NCI-H187 treated with DMSO at 0.1 percent for 48 hours (cell line): ENCODE results near the gene PSEN2.

Experiments used
- DNase-seq: peaks from one replicate; lab custom pipeline; 2025; lab: John Stamatoyannopoulos, UW

Gene PSEN2

DNA sequence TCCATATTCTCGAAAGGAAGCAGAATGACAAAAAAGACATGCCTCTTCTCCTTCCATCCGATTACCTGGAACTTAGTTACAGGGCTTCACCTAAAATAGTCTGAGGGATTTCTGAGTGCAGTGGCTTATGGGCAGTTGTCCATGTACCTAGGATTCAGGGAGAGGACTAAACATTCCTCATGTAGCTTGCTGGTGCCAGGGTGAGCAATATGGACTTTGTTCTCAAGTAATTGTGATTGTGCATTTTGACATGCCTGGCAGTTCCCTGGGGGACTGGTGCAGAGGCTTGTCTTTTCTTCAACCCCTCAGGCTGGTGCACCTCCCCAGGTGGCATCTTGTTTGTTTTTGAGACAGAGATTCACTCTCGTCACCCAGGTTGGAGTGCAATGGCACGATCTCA lies 6.1 kb upstream of the PSEN2 start:
- no peak for DNase-seq

DNA sequence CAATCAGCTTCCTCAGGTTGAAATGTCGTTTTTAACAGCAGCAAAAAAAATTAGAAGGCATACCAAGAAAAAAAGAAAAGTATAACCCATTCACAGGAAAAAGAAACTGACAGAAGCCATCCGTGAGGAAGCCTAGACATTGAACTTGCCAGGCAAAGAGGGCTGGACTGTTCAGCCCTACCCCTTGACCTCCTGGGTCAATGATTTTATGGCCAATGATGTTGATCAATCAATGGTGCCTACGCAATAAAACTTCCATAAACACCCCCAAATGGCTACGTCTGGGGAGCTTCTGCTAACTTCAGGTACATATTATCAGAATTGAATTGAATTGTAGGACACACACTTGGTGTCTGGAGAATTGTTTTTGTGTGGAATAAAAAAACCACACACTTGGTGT lies 4.8 kb upstream of the PSEN2 start:
- no peak for DNase-seq

DNA sequence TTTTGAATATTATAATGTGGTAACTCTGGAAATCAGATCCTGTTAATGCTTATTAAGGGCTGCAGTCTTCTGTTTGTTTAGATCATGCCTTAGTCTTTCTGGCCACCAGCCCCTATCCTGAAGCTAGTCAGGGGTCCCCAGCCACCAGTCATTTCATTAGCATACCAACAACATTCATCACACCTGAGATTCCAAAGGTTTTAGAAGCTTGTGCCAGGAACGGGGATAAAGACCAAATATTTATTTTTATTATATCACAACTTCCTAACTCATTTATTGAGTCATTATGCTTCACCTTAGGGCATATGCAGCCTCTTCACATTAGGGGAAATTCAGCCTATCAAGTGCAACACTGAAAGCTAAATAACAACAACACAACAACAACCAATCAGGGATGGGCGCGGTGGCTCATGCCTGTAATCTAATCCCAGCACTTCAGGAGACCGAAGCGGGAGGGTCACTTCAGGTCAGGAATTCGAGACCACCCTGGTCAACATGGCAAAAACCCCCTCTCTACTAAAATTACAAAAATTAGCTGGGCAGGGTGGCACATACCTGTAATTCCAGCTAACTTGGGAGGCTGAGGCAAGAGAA lies 2.9 kb upstream of the PSEN2 start:
- DNase-seq = no peak

DNA sequence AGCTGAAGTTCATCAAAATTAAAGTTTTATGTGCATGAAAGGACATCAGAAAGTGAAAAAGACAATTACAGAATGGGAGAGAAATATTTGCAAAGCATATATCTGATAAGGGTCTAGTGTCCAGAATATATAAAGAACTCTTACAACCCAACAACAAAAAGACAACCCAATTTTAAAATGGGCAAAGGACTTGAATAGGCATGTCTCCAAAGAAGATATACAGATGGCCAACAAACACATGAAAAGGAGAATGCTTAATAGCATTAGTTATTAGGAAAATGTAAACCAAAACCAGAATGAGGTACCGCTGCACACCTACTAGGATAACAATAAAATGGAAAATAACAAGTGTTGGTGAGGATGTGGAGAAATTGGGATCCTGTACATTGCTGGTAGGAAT lies 1.7 kb upstream of the PSEN2 start:
- no peak for DNase-seq

DNA sequence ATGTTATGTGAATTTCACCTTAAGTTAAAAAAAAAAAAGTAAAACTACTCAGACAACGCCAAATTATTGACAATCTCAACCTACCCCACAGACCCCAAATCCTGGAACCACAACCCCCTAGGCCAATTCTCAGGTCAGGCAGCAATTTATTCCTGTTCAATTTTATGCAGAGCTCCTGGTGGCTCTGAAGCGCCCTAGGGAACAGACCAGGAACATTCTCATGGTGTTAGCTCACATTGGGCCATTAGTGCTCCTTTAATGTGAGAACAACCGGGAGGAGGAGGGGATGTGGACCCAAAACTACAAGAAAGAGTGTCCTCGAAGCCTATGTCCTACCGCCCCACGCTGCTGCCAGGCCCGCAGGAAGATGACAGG lies 403 bp upstream of the PSEN2 start:
- no peak for DNase-seq

DNA sequence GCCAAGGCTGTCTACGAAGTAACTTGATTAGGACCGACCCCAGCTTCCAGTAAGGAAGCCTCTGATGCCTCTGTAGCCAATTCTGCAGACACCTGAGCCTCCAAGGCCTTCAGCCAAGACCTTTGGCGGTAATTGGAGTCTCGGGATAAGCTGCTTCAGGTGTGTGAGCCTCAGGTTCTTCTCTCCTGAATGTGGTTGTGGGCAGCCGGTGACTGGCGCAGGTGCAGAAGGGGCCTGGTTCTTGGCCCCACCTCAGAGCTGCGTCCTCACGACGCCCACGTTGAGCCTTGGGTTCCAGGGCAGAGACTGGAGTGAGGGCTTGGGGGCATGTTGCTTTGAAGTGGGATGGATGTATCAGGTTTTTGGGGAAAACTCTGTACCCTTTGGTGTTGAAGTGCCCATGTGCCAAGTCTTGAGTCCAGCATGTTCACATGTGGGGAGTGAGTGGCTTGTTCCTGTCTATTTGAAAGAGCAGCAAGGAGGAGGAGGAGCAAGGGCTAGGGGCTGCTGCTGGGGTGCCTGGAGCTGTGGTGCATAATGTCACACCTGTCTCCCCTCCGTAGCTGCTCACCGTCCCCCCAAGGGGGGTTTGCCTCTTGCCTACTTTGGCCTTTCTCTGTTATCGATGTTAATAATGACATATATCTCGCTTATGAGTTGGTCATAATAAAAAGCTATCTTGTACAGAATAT lies 1.4 kb downstream of the PSEN2 start:
- no peak for DNase-seq

DNA sequence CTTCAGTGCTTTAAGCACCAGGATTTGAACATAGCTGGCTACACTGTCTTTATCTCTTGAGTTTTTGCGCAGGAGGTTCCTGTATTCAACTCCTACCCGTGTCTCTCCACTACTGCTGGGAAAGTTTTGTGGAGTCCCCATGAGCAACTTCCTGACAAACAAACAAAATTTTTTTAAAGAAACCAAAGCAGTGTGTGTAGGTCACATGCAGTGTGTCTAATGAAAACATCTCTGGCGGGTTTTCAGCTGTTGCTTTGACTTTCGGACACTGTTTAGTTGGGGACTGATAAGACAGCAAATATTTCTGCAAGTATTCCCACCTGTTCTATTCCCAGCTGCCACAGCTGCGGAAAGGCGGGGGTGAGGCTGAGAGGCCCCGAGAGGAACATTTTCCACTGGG lies 2.0 kb downstream of the PSEN2 start:
- DNase-seq = no peak

DNA sequence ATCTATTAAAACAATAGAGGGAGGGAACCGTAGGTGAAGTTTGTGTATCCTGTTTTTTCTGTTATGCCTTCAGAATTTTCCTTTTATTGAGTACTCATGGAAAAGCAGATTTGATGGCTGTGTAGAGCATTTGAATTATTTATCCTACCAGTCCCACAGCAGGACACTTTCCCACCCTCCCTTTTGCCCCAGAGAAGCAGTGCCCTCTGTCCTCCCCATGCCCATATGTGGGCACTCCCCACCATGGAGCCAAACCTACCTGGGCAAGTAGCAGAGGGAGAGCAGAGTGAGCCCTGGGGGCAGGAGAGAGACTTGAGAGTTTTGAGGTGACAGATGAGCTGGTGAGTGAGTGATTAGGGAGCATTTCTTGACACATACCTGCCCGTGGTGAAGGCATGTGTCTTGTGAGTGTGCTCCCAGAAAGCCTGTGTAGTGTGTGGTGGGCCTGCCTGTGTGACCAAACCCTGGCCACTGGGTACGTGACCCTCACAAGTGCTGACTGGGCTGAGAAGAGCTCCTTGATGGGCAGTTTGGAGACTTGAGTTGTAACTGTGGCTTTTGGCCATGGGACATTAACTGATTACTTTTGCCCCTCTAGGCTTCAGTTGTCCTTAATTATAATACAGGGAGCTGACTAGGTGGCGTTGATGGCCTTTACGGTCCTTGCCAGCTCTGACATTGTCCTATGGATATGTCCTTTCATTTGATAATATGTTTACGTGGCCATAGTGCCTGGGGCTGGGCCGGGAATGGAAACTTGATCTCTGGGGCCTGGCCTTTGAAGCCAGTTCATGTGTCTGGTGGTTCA lies 3.6 kb downstream of the PSEN2 start:
- no peak for DNase-seq

DNA sequence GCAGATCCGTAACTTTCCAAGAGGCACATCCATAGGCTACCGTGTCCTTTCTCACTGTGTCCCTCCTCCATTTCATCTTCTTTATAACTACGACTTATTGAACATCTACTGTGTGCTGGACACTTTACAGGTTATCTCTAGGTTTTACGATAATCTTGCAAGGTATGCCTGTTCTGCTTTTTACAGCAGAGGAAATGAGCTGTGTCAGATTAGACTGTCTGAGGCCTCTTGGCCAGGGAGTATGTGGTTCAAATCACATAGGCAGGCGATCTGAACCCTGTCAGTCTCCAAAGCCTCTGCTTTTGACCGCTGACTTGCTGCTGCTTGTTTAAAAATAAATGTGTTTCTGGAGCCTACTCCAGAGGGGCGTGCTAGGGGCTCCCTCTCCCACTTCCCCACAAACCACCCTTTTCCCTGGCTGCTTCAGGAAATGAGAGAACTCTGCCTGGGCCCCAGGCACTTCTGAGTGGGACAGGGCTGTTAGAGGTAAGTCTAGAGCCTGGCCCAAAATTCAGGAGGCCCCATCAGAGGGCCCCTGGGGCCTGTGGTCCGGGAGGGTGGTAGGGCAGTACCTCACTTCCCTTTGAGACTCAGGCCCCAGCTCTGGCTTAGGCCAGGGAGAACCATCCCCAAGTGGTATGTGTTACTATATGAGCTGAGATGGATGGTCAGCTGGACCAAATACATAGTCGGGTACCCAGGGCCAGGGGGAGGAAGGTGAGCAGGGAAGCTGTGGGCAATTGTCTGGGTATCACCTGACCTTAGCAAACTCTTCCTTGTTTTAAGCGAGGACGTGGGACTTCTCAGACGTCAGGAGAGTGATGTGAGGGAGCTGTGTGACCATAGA lies 4.4 kb downstream of the PSEN2 start:
- no peak for DNase-seq

DNA sequence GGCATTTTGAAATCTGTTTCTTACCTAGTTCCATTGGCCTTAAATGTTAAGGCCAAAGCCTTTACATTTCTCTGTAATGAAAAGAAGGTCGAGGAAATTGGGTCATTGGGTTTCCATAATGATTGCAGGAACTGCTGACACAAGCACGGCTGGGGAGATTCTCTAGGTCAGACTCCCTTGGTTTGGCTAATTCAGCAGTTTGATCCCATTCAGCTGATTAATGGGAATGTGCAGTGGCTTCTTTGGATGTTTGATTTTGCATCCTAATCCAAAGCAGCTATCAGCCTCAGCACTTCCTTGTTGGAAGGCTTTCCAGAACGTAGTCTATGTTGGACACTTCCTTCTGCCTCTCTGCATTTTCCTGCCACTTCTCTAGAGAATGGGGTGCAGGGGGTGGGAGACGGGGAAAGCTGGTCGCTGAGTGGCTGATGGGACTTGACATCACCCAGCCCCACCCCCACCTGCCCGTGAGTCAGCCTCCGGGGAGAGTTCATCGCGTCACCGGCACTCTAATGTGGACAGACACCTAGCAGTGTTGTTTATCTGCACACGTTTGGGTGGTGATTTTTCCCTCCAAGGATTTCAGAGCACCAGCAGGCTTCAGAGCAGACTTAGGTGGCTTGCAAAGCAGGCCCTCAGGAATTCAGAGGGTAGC lies 5.4 kb downstream of the PSEN2 start:
- no peak for DNase-seq

DNA sequence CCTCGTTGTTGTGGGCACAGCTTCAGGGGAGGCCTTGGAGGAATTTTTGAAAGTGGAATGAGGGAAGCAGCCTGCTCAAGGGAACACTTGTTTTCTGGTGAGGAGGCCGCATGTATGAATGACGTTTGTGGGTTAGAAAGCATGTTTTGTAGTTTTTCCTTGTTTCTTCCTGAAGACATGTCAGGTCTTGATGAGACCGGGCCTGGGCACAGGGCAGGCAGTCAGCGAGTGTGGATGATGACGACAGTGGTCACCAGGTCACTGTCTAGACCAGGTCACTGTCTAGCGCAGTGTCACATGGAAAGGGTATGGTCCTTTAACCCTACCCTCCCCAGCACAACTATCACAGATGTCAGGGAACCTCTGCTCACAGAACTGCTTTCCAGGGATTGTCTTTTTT lies 7.3 kb downstream of the PSEN2 start:
- DNase-seq = no peak

DNA sequence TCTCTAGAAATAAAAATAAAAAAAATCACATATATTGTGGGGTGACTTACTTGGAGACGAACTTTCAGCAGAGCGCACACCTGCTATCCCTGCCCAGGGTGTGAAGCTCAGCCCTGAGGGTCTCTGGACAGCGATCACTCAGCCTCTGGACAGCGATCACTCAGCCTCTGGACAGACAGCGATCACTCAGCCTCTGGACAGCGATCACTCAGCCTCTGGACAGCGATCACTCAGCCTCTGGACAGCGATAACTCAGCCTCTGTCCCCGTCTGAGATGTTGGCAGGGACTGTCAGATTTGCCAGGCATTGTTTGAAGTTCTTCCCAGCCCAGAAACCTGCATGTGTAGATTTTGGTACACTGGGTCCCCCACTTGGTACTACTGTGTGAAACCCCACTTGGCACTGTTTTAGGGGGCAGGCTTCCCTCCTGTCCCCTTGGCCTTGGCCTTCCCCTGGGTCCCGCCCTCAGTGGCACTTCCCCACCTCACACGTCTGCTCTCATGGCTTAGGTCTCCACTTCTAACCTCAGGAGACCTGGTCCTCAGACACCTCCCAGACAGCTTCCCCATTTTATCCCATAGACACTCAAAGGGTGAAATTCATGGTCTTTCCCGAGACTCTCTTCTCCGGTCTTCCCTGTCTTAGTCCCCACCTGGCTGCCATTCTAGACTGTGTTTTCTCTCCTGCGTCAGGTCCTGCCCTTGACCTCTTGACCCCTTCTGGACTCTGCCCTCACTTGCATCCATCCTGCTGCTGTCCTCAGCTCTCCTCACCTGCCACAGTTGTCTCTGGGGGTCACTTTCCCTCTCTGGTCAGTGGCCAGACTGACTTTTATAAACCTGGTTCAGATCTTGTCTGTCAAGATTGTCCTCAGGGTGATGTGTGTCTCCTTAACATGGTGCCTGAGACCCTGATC lies 10.2 kb downstream of the PSEN2 start:
- no peak for DNase-seq

DNA sequence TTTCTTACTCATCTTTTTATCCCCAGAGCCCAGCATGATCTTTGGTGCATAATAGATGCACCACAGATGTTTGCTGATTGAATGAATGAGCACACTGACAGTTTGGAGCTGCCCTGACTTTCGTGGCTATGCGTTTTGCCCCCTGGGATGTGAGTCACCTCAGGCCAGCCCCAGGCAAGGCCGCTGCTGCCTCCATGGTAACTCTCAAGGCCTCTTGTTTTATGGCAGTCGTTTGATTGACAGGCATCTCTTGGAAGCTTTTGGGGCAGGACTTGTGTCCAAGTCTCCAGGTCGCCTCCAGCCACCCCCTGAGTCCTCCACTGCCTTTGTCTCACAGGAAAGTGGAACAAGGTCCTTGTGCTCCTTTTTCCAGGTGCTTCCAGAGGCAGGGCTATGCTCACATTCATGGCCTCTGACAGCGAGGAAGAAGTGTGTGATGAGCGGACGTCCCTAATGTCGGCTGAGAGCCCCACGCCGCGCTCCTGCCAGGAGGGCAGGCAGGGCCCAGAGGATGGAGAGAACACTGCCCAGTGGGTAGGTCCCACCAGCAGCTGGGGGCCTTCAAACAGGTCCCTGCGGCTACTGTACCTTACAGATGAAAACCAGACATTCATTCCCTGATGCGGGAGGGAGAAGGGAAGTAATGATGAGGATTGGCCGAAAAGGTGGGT lies 11.2 kb downstream of the PSEN2 start:
- no peak for DNase-seq

DNA sequence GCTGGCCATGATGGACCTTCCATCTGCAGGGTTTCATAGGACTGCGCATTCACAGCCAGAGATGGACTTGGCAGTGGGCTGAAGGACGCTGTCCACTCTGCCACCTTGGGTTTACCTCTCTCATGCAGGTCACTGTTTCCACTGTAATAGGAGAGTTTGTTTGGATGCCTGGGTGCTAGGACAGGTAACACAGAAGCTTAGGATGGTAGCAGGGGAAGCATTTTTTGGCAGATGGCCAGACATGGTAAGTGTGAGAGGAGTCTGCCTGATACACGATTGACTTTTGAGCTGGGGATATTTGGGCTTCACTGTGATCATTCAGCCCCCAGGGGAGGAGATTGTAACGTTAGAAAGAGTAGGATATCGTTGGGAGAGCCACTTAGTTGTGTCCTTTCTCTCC lies 11.8 kb downstream of the PSEN2 start:
- no peak for DNase-seq

DNA sequence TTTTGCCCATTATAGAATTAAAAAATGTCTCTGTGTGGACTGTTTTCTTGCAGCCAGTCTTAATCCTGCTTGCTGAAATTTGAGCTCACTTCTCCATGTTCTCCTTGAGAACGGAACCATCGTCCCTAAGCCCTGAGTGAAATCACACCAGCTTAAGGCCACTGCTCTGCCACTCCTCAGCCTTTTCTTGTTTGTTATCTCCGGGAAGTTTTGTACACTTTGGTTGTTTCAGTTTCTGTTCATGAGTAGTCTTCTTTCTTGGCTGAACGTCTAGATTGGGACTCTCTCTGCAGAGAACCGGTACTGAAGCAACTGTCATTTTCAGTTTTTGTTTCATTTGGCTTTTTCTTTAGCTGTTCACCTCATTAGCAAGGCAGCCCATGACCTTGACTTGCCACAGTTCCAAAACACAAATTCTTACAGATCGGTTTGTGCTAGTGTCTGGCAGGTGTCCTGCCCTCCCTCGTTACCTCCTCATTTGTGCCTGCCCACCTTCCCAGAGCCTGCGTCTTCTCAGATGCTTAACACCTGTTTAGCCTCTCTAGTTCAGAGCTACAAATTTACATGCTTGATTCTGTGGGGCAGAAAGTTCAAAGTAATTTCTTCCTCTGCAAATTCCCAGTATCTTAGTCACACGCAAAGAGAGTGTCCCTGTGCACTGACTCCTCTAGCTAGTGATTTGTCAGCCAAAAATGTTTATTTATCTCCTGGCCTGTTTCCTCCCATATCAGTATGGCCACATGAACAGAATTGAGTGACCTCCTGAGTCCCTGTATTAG lies 12.4 kb downstream of the PSEN2 start:
- no peak for DNase-seq

DNA sequence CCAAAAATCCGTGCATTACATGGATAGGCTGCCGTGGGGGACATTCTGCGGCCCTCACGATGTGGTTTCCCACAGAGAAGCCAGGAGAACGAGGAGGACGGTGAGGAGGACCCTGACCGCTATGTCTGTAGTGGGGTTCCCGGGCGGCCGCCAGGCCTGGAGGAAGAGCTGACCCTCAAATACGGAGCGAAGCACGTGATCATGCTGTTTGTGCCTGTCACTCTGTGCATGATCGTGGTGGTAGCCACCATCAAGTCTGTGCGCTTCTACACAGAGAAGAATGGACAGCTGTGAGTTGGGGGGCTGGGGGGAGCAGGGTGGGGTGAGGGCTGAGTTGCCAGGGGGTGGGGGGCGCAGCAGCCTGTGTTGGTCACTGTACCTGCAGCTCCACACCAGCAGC lies 13.2 kb downstream of the PSEN2 start:
- no peak for DNase-seq

DNA sequence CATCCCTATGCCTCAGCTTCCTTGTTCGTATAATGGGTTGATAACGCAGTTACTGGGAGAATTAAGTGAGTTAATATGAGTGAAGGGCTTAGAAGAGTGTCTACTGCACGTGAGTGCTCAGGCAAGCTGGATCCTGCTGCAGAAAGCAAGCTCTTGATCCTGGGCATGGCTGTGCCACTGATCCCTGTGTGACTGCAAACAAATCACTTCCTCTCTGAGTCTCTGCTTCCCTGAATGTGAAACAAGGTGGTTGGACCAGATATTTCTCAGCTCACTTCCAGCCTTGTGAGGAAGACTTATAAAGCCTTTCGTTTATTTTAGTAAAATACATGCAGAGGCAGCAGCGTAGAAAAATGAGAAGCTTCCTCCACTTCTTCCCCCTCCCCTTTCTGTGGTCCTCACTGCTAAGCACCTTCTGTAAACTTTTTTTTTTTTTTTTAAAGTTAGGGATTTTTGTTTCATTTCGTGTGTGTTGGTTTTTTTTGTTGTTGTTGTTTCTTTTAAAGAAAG lies 13.8 kb downstream of the PSEN2 start:
- DNase-seq = no peak

DNA sequence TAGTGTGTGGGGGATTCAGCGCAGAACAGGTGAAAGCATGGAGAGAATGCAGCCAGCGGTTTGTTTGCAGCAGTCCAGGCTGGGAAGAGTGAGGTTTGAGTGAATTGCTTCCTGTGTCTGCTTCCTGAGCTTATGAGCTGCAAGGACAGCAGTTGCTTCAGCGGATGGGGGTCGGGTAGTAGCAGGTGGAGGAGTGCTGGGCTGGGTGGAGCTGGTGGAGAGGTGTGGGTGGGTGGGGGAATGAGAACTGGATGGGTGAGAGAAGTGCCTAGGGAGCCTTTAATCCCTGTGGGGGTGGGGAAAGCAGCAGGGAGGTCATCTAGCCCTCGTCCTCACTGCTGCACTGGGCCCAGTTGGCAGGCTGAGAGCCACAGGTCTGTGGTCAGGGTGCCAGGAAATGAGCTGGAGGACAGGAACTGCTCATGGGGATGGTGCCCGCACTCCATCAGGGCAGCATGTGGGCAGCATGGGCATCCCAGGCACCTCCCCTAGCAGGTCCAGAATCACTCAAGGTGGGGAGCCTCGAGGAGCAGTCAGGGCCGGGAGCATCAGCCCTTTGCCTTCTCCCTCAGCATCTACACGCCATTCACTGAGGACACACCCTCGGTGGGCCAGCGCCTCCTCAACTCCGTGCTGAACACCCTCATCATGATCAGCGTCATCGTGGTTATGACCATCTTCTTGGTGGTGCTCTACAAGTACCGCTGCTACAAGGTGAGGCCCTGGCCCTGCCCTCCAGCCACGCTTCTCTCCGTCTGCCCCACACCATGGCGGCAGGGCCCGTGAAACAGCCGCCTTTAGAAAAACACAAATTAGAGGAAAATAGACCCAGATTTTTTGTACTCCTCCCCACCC lies 14.8 kb downstream of the PSEN2 start:
- DNase-seq = no peak
